Measurements from ENCODE around the gene NHS.

NHS gene

DNA sequence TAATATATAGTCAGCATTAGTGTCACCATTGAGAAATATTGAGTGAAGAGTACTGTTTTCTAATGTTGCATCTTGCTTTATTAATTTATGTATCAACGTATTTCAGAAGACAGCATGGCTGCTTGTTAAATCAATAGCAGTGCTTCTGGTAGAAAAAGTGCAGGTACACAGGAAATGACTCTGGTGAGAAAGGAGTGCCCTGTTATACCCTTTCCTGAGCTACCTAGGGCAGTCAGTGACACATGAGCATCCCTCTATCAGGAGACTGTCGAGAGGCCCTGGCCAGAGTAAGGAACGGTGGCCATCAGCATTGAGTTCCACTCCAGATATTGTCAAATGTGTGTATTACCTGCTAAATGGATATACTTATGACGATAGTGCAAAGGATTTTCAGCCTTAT is 404.4 kb downstream of the NHS start:
- no peak for DNase-seq (ENCODE audit: low read depth in 2 of 2)
